Liver (tissue), 9 donors: ENCODE measurements around the gene TRAPPC2L. TPM values are rescaled to one million over a fixed set of nuclear protein-coding genes. Genes with fewer than 3 reads are reported as not detected.

Source experiments
- DNase-seq: peaks from one replicate; pipeline ENCODE4 v3.0.0-alpha.2; 2017; ENCODE audit warnings: low spot score
- H3K27ac ChIP-seq, 2 donors: one replicate each; pipeline ENCODE4 v1.7.0; 2013; ENCODE audit warnings: inconsistent platforms in 2 of 2, low read length in 2 of 2, control low read depth in 1 of 2, low read depth in 1 of 2, mild to moderate bottlenecking in 1 of 2
- H3K27me3 ChIP-seq, 4 donors: one replicate each; pipeline versions ENCODE4 v1.6.1 to v1.7.0; 2013; ENCODE audit warnings: low read length in 3 of 4, inconsistent platforms in 1 of 4, mild to moderate bottlenecking in 1 of 4, moderate library complexity in 1 of 4; ENCODE audit not compliant: control insufficient read depth in 4 of 4, insufficient read depth in 4 of 4
- H3K36me3 ChIP-seq, 4 donors: one replicate each; pipeline versions ENCODE4 v1.6.1 to v1.7.0; 2013; ENCODE audit warnings: low read length in 3 of 4, mild to moderate bottlenecking in 3 of 4, low read depth in 1 of 4, moderate library complexity in 1 of 4; ENCODE audit not compliant: control insufficient read depth in 4 of 4, insufficient read depth in 3 of 4
- H3K4me1 ChIP-seq, 4 donors: one replicate each; pipeline versions ENCODE4 v1.6.1 to v1.7.0; 2013; ENCODE audit warnings: low read length in 3 of 4, mild to moderate bottlenecking in 3 of 4, moderate library complexity in 1 of 4; ENCODE audit not compliant: control insufficient read depth in 4 of 4, insufficient read depth in 4 of 4
- H3K4me3 ChIP-seq, 3 donors: one replicate each; pipeline versions ENCODE4 v1.6.1 to v1.7.0; 2013; ENCODE audit warnings: low read length in 3 of 3, control low read depth in 1 of 3, low read depth in 1 of 3, mild to moderate bottlenecking in 1 of 3
- H3K9ac ChIP-seq, 2 donors: one replicate each; pipeline ENCODE4 v1.7.0; 2013; ENCODE audit warnings: low read length in 2 of 2, mild to moderate bottlenecking in 2 of 2, moderate library complexity in 2 of 2, control low read depth in 1 of 2, low read depth in 1 of 2
- H3K9me3 ChIP-seq, 4 donors: one replicate each; pipeline versions ENCODE4 v1.6.1 to v1.7.0; 2013; ENCODE audit warnings: low read length in 3 of 4; ENCODE audit not compliant: control insufficient read depth in 4 of 4
- CTCF ChIP-seq: fragments of 150-350 bp; IDR thresholded peaks from 2 replicates; pipeline ENCODE4 v1.5.1; 2017; ENCODE audit warnings: improper control_type of control experiment, low read depth, low read length; ENCODE audit not compliant: missing input control
- EGR1 ChIP-seq, 2 donors: IDR thresholded peaks; 2 replicates each; pipeline ENCODE4 v1.6.1; 2016 to 2018; ENCODE audit warnings: antibody characterized with exemption in 2 of 2, low read depth in 2 of 2
- FOXA1 ChIP-seq: IDR thresholded peaks from 2 replicates; pipeline ENCODE4 v1.6.1; 2016; ENCODE audit warnings: antibody characterized with exemption
- HNF4A ChIP-seq, 2 donors: conservative IDR thresholded peaks; 2 replicates each; pipeline ENCODE4 v1.6.1; 2016; ENCODE audit warnings: antibody characterized with exemption in 2 of 2, mild to moderate bottlenecking in 2 of 2
- HNF4G ChIP-seq: IDR thresholded peaks from 2 replicates; pipeline ENCODE4 v1.6.1; 2016; ENCODE audit warnings: antibody characterized with exemption
- JUND ChIP-seq, 2 donors: IDR thresholded peaks; 2 replicates each; pipeline ENCODE4 v1.6.1; 2016; ENCODE audit warnings: antibody characterized with exemption in 2 of 2
- NR2F2 ChIP-seq: IDR thresholded peaks from 2 replicates; pipeline ENCODE4 v1.6.1; 2016; ENCODE audit warnings: antibody characterized with exemption
- REST ChIP-seq: IDR thresholded peaks from 2 replicates; pipeline ENCODE4 v1.6.1; 2016; ENCODE audit warnings: antibody characterized with exemption, mild to moderate bottlenecking
- RXRA ChIP-seq, 2 donors: IDR thresholded peaks; 2 replicates each; pipeline ENCODE4 v1.6.1; 2017 to 2018; ENCODE audit warnings: antibody characterized with exemption in 2 of 2, mild to moderate bottlenecking in 1 of 2
- SP1 ChIP-seq: IDR thresholded peaks from 2 replicates; pipeline ENCODE4 v1.6.1; 2018; ENCODE audit warnings: antibody characterized with exemption, mild to moderate bottlenecking
- ZBTB33 ChIP-seq: IDR thresholded peaks from 2 replicates; pipeline ENCODE4 v1.6.1; 2016; ENCODE audit warnings: antibody characterized with exemption
- WGBS: extraction: QIAGEN DNeasy Blood & Tissue Kit; methylation state at CpG from one replicate; pipeline ENCODE4 v1.1.7; 2013; 5-methylcytosine and 5-hydroxymethylcytosine counted together
- polyA plus RNA-seq, 2 donors: library from polyadenylated mRNA; stranded (reverse) in 1 of 2; unstranded in 1 of 2; fragments of 200-250 nt in 1 of 2; fragments of >200 nt in 1 of 2; fragmentation: Nextera tagmentation in 1 of 2; extraction: Ambion mirVana in 1 of 2; gene quantifications; one replicate each; pipeline versions ENCODE4 v1.2.1 to v1.2.3, GENCODE V29; 2013 to 2015
- total RNA-seq, 2 donors: library from RNA; depleted of rRNA; stranded (reverse); fragments of >200 nt; gene quantifications; one replicate each; pipeline ENCODE4 v1.2.3, GENCODE V29; 2014
- donor health status: healthy.
- donor health status: healthy.
- donor health status: healthy.
- donor health status: healthy.
- donor health status: healthy.

TRAPPC2L gene
- total and polyA plus RNA-seq, 4 donors: 16.3 to 59.4 (median 22.2) TPM

GRCh38 chr16:88871730-88872416 lies 14.9 kb downstream of the TRAPPC2L start:
- H3K4me3 ChIP-seq: no peak overlapping the region
- WGBS: 83% methylated on average over 21 of the region's 21 CpGs
- no peak for TF ChIP-seq JUND (IDR thresholded peaks at IDR 0.05)
- H3K27me3 ChIP-seq: no peaks in the 10 kb centered on the region
- H3K27ac ChIP-seq: no peak overlapping the region
- no peak overlapping the region for H3K9ac ChIP-seq
- H3K4me1 ChIP-seq: no peaks in the 10 kb centered on the region
- no peak for DNase-seq
- H3K9me3 ChIP-seq: no peaks in the 10 kb centered on the region
- H3K36me3 ChIP-seq: peaks cover 0 to 3% (median 2%) of the 10 kb centered on the region in 4 donors

GRCh38 chr16:88872650-88873331 lies 15.9 kb downstream of the TRAPPC2L start:
- Histone ChIP-seq H3K4me3 (no peak overlapping the region), H3K36me3 (peaks cover 0 to 5% (median 2%) of the 10 kb centered on the region in 4 donors), H3K27ac (no peak overlapping the region), H3K27me3 (no peaks in the 10 kb centered on the region), H3K9me3 (no peaks in the 10 kb centered on the region), H3K4me1 (no peaks in the 10 kb centered on the region), H3K9ac (no peak overlapping the region)
- 80% methylated on average over 25 of the region's 25 CpGs for WGBS
- DNase-seq: no peak
- TF ChIP-seq CTCF (no peak), ZBTB33 (no peak), FOXA1 (no peak), HNF4A (conservative IDR thresholded peaks at IDR 0.05) (no peak), EGR1 (IDR thresholded peaks at IDR 0.05; ENCODE audit: low read depth in 2 of 2) (no peak)

- Histone ChIP-seq H3K27ac (no peak overlapping the region), H3K9me3 (no peaks in the 10 kb centered on the region), H3K27me3 (no peaks in the 10 kb centered on the region), H3K9ac (no peak overlapping the region), H3K4me1 (peaks cover 4 to 13% (median 10%) of the 10 kb centered on the region in 4 donors), H3K4me3 (no peak overlapping the region), H3K36me3 (peaks cover 0 to 10% (median 2%) of the 10 kb centered on the region in 4 donors)
- 95% methylated on average over 34 of the region's 34 CpGs for WGBS
- no peak for DNase-seq
- TF ChIP-seq REST (no peak), SP1 (no peak), FOXA1 (no peak), HNF4G (no peak), CTCF (no peak), HNF4A (conservative IDR thresholded peaks at IDR 0.05) (no peak), NR2F2 (no peak), RXRA (IDR thresholded peaks at IDR 0.05) (no peak), ZBTB33 (no peak)
Measured at GRCh38 chr16:88874938-88875599, 18.1 kb downstream of the TRAPPC2L start.
